Measurements from ENCODE around the gene PTPRT.

PTPRT gene

DNA sequence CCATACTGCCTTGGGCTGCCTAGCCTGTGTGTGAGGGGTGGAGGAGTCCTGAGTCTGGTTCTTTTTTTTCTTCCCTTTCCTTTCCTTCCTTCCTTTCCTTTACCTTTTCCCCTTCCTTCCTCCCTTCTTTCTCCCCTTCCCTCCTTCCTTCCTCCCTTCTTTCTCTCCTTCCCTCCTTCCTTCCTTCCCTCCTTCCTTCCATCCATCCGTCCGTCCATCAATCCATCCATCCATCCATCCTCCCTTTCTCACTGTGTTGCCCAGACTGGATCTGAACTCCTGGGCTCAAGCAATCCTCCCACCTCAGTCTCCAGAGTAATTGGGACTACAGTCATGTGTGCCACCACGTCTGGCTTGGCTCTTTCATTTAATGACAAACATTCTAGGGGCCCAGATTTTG is 820.8 kb downstream of the PTPRT start:
- no peak overlapping the region for H3K4me3 Mint-ChIP-seq
- ATAC-seq: no peak
- no peak for DNase-seq (ENCODE audit: low spot score in 2 of 2)
- H3K36me3 Mint-ChIP-seq: no peaks in the 10 kb centered on the region
- no peaks in the 10 kb centered on the region for H3K4me1 Mint-ChIP-seq
- no peak overlapping the region for H3K27ac Mint-ChIP-seq
- H3K9me3 Mint-ChIP-seq: peaks cover 14% of the 10 kb centered on the region

DNA sequence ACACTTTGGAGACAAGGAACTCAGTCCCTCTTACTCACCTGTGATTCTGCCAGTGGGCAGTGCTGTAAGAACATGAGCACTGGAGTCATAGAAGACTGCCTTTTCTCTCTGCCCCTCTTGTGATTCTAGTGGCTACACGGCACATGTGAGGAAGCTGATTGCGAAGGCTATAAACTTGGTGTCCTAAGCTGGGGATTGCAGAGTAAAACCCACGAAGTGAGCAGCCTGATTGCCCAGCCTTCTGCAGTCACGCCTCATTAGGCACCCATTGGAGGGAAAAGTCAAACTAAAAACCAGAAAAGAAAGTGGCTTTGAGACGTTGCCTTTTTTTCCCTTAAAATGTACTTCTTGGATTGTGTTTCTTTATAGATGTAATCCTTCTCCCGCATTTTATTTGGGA is 823.1 kb downstream of the PTPRT start:
- Mint-ChIP-seq H3K4me3 (no peak overlapping the region), H3K36me3 (no peaks in the 10 kb centered on the region), H3K27ac (no peak overlapping the region), H3K4me1 (no peaks in the 10 kb centered on the region), H3K9me3 (peaks cover 14% of the 10 kb centered on the region)
- ATAC-seq (no peak), DNase-seq (ENCODE audit: low spot score in 2 of 2) (no peak)

- Mint-ChIP-seq H3K4me3 (no peak overlapping the region), H3K27ac (no peak overlapping the region), H3K4me1 (no peaks in the 10 kb centered on the region), H3K9me3 (peaks cover 16% of the 10 kb centered on the region), H3K36me3 (no peaks in the 10 kb centered on the region)
- no peak for ATAC-seq
- no peak for DNase-seq (ENCODE audit: low spot score in 2 of 2)
Measured at GRCh38 chr20:42364446-42364845, 825.3 kb downstream of the PTPRT start.

DNA sequence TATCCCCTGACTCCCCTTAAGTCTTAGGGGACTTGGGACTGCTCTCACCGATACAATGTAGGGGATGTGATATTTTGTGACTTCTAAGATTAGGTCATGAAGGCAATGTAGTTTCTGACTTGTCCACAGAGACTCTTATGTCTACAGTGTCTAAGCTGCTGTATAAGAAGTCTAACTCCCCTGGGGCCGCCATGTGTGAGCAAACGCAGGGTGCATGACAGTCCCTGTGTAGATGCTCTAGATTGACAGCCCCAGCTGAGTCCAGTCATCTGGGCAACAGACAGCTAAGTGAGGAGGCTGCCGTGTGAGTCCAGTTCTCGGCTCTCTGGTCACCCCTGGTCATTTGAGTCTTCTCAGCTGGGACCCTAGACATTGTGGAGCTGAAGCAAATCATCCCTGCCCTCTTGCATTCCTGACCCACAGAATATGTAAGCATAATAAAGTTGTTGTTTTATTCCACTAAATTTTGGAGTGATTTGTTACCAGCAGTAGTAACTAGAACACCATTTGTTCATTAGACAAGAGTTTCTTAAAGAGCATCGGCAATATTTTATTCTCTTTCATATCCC is 828.2 kb downstream of the PTPRT start:
- DNase-seq (ENCODE audit: low spot score in 2 of 2) (no peak), ATAC-seq (no peak)
- Mint-ChIP-seq H3K9me3 (peaks cover 12% of the 10 kb centered on the region), H3K4me1 (no peaks in the 10 kb centered on the region), H3K4me3 (no peak overlapping the region), H3K27ac (no peak overlapping the region), H3K36me3 (no peaks in the 10 kb centered on the region)

DNA sequence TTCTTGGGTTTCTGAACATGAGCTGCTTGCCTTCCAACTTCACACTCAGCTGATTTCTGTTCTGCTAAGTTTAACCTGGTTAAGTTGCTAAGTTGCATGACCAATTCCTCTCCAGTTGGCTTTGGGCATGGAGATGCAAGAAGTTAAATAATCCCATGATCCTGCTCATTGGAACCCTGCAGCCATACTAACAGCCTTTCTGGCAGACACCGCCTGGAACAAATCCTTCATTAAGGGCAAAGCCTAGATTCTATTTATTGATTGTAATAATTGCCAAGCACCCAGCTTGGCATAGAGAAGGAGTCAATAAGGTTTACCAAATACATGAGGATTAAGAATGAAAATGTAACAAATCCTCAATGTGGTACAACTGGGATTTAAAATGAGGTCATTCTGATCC is 829.1 kb downstream of the PTPRT start:
- ATAC-seq: no peak
- H3K36me3 Mint-ChIP-seq: no peaks in the 10 kb centered on the region
- DNase-seq (ENCODE audit: low spot score in 2 of 2): no peak
- no peak overlapping the region for H3K4me3 Mint-ChIP-seq
- no peak overlapping the region for H3K27ac Mint-ChIP-seq
- H3K4me1 Mint-ChIP-seq: no peaks in the 10 kb centered on the region
- peaks cover 11% of the 10 kb centered on the region for H3K9me3 Mint-ChIP-seq

DNA sequence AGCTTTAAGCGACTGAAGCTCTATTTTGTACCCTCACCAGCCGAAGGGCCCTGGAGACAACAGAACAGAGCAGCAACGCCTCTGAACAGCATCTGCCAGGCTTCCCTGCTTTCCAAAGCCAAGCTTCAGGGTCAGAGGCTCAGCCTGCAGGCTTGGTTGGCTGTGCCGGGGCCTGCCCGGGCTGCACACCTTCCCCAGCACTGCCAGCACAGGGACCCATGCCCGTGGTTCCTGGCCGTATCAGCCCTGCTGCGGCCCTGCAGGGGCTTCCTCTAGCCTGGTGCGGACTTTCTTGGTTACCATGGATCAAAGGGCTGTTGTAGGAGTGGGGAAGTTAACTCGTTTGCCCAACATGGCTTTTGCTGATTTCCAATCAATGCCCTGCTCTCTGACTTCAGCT is 830.1 kb downstream of the PTPRT start:
- peaks cover 11% of the 10 kb centered on the region for H3K9me3 Mint-ChIP-seq
- no peak for ATAC-seq

GRCh38 chr20:42352096-42352495 is 837.6 kb downstream of the PTPRT start:
- Mint-ChIP-seq H3K9me3 (peaks cover 4% of the 10 kb centered on the region), H3K36me3 (no peaks in the 10 kb centered on the region), H3K4me3 (no peak overlapping the region), H3K4me1 (no peaks in the 10 kb centered on the region), H3K27ac (no peak overlapping the region)
- ATAC-seq (no peak), DNase-seq (ENCODE audit: low spot score in 2 of 2) (no peak)

More for the DNA sequence above, 830.1 kb downstream of the PTPRT start:
- H3K4me1 Mint-ChIP-seq: no peaks in the 10 kb centered on the region
- no peaks in the 10 kb centered on the region for H3K36me3 Mint-ChIP-seq
- no peak for DNase-seq (ENCODE audit: low spot score in 2 of 2)
- no peak overlapping the region for H3K27ac Mint-ChIP-seq
- no peak overlapping the region for H3K4me3 Mint-ChIP-seq

GRCh38 chr20:42350521-42350920 is 839.2 kb downstream of the PTPRT start:
- DNase-seq (ENCODE audit: low spot score in 2 of 2): no peak
- Mint-ChIP-seq H3K36me3 (no peaks in the 10 kb centered on the region), H3K4me1 (no peaks in the 10 kb centered on the region), H3K9me3 (peaks cover 7% of the 10 kb centered on the region), H3K27ac (no peak overlapping the region), H3K4me3 (no peak overlapping the region)
- ATAC-seq: no peak

- Mint-ChIP-seq H3K36me3 (no peaks in the 10 kb centered on the region), H3K4me1 (no peaks in the 10 kb centered on the region), H3K27ac (no peak overlapping the region), H3K4me3 (no peak overlapping the region), H3K9me3 (peaks cover 16% of the 10 kb centered on the region)
- no peak for ATAC-seq
- no peak for DNase-seq (ENCODE audit: low spot score in 2 of 2)
Measured at GRCh38 chr20:42346189-42347170, 843.2 kb downstream of the PTPRT start.

DNA sequence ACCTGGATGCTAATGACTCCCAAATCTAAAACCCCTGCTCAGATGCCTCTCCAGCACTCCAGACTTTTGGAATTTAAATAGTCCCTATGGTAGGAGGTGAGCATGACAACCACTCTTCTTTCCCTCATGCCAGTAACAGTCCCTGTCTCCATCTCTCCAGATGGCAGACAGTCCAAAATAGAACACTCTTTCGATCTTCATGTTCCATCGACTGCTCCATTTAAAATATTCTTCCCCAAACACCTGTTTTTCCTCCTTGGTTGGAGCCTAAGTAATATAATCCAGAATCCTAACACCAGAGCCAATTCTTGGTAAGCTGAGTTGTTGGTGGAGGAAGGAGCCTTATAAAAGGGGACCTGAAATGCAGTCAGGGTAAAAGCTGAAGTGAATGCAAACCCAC is 848.1 kb downstream of the PTPRT start:
- ATAC-seq (no peak), DNase-seq (ENCODE audit: low spot score in 2 of 2) (no peak)
- no peaks in the 10 kb centered on the region for H3K4me1 Mint-ChIP-seq
- H3K36me3 Mint-ChIP-seq: no peaks in the 10 kb centered on the region
- H3K9me3 Mint-ChIP-seq: peaks cover 20% of the 10 kb centered on the region
- no peak overlapping the region for H3K27ac Mint-ChIP-seq
- H3K4me3 Mint-ChIP-seq: no peak overlapping the region

DNA sequence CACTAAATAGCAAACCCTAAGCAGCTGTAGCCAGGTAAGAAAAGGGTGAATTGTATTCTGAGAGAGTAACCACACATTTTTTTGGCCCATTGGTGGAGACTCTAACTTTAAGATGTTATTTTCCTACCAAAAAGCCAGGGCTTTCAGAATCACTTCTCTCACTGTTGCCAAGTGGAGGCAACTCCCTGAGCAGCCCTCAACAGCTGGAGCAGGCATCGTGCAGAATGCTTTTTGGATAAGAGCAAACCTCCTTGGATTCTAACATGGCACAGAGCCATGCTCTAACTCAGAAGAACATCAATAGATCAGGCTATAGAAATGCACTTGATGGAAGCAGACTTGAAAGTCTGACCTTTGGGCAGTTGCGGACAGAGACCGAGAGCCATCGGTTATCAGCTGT is 849.3 kb downstream of the PTPRT start:
- no peaks in the 10 kb centered on the region for H3K36me3 Mint-ChIP-seq
- no peak overlapping the region for H3K4me3 Mint-ChIP-seq
- no peaks in the 10 kb centered on the region for H3K4me1 Mint-ChIP-seq
- ATAC-seq: no peak
- H3K27ac Mint-ChIP-seq: no peak overlapping the region
- H3K9me3 Mint-ChIP-seq: peaks cover 13% of the 10 kb centered on the region
- DNase-seq (ENCODE audit: low spot score in 2 of 2): no peak

- Mint-ChIP-seq H3K9me3 (peaks cover 16% of the 10 kb centered on the region), H3K4me3 (no peak overlapping the region), H3K36me3 (no peaks in the 10 kb centered on the region), H3K4me1 (no peaks in the 10 kb centered on the region), H3K27ac (no peak overlapping the region)
- DNase-seq (ENCODE audit: low spot score in 2 of 2) (no peak), ATAC-seq (no peak)
Measured at GRCh38 chr20:42338294-42339201, 851.2 kb downstream of the PTPRT start.

DNA sequence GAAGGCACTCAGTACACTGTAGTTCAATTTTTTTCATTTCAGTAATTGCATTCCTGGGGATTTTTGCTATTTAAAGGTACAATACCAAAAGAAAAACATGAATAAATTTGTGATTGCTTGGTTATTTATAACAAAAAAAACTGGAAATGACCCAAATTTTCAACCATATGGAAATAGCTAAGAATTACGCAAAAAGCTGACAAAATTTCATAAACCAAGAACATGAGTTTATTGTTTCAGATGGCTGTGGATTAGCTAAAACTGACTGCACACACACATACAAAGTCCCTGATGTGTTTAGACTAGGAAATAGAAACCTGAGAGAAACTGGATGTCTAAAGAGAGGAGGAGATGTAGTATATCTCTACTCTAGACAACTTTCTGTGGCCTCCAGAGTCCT is 853.1 kb downstream of the PTPRT start:
- ATAC-seq (no peak), DNase-seq (ENCODE audit: low spot score in 2 of 2) (no peak)
- no peaks in the 10 kb centered on the region for H3K4me1 Mint-ChIP-seq
- H3K4me3 Mint-ChIP-seq: no peak overlapping the region
- H3K27ac Mint-ChIP-seq: no peak overlapping the region
- H3K36me3 Mint-ChIP-seq: no peaks in the 10 kb centered on the region
- peaks cover 10% of the 10 kb centered on the region for H3K9me3 Mint-ChIP-seq

DNA sequence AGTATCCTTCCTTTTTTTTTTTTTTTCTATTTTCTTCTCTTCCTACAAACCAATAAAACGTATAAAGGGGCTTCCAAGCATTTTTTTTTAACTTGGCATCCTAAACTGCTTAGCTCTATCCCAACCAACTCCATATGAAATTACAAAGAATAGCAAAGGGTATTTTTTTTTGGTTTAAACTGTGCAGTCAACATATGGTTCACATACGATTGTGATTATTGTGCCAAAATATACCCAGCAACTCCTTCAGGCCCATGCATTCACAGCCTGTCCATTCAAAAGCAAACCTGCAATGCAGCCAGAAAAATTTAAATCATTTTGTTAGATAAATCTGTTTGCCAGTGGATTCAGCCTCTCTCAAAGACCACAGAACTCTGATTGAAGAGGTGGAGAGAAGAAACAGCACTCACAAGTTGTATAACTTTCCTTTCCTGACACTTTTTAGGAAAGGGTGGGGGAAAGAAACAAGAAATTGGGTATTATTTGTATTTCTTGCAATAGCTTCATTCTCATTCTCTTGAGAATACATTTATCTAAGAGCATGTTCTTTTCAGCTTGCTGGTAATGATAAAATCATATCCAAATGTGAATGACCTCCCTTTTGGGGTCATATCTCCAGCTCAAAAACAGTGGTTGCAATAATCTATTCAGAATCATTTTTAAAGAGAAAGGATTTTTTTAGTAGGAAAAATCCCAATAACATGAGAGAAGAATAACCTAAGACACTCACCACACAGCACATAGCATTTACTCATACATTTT is 870.3 kb downstream of the PTPRT start:
- no peaks in the 10 kb centered on the region for H3K4me1 Mint-ChIP-seq
- ATAC-seq (no peak), DNase-seq (ENCODE audit: low spot score in 2 of 2) (no peak)
- H3K4me3 Mint-ChIP-seq: no peak overlapping the region
- peaks cover 6% of the 10 kb centered on the region for H3K9me3 Mint-ChIP-seq
- no peaks in the 10 kb centered on the region for H3K36me3 Mint-ChIP-seq
- H3K27ac Mint-ChIP-seq: no peak overlapping the region

DNA sequence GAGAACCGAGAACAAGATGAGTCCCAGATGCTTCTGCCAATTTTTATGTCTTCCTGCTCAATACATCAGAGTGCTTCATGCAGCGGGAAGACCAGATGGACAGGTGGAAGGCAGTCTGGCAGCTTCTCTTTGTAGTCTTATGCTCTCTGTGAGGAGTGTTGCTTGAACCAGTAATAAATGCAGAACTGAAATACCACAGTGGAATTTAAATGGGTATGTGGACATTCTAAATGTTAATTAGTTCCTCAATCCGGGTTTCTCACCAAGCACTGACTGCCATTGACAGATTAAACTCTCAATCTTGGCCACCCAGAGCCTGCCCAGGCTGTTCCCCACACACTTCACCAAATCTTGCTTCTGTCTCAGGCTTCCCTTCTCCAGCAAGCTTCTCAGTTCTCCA is 876.0 kb downstream of the PTPRT start:
- no peak for DNase-seq (ENCODE audit: low spot score in 2 of 2)
- Mint-ChIP-seq H3K4me1 (no peaks in the 10 kb centered on the region), H3K27ac (no peak overlapping the region), H3K4me3 (no peak overlapping the region), H3K36me3 (no peaks in the 10 kb centered on the region), H3K9me3 (peaks cover 4% of the 10 kb centered on the region)
- ATAC-seq: no peak

All from stimulated activated effector memory CD8-positive, alpha-beta T cell treated with anti-CD3 and anti-CD28 coated beads, Interleukin-12 subunit alpha, Interleukin-12 subunit beta, amount 100 ng/mL, for 72 hours (primary cell).